Nephron progenitor cell (in vitro differentiated cells): ENCODE measurements around the gene LEPR.

ENCODE experiments used
- DNase-seq: peaks from one replicate; pipeline ENCODE4 v3.0.0; 2021
- H3K27ac Mint-ChIP-seq: 2 replicates; pipeline ENCODE4 v1.8.0; 2021; ENCODE audit warnings: mild to moderate bottlenecking, moderate library complexity, mixed read lengths
- H3K27me3 Mint-ChIP-seq: 2 replicates; pipeline ENCODE4 v1.8.0; 2021; ENCODE audit warnings: mild to moderate bottlenecking, low read depth, mixed read lengths; ENCODE audit not compliant: poor library complexity
- H3K36me3 Mint-ChIP-seq: 2 replicates; pipeline ENCODE4 v1.8.0; 2021; ENCODE audit warnings: low read depth, mixed read lengths
- H3K4me1 Mint-ChIP-seq: 2 replicates; pipeline ENCODE4 v1.8.0; 2021; ENCODE audit warnings: mixed read lengths
- H3K4me3 Mint-ChIP-seq: 2 replicates; pipeline ENCODE4 v1.8.0; 2021; ENCODE audit warnings: mild to moderate bottlenecking, moderate library complexity, mixed read lengths
- H3K9me3 Mint-ChIP-seq: 2 replicates; pipeline ENCODE4 v1.8.0; 2021; ENCODE audit warnings: mild to moderate bottlenecking, moderate library complexity, mixed read lengths
- CTCF ChIP-seq: fragments of 200-600 bp; sonication (generic); IDR thresholded peaks from 2 replicates; pipeline ENCODE4 v1.5.0; 2021; ENCODE audit warnings: antibody characterized with exemption

Gene LEPR

GRCh38 chr1:65421351-65422025 is 1.0 kb downstream of the LEPR start:
- Mint-ChIP-seq H3K4me3 (no peak overlapping the region), H3K27me3 (peaks cover 20% of the 10 kb centered on the region), H3K36me3 (peaks cover 26% of the 10 kb centered on the region), H3K27ac (no peak overlapping the region), H3K9me3 (peaks cover 9% of the 10 kb centered on the region), H3K4me1 (peaks cover 14% of the 10 kb centered on the region)
- no peak for TF ChIP-seq CTCF
- no peak for DNase-seq

- Mint-ChIP-seq H3K27me3 (peaks cover 15% of the 10 kb centered on the region), H3K4me3 (no peak overlapping the region), H3K36me3 (peaks cover 34% of the 10 kb centered on the region), H3K27ac (no peak overlapping the region), H3K9me3 (peaks cover 9% of the 10 kb centered on the region), H3K4me1 (peaks cover 14% of the 10 kb centered on the region)
- TF ChIP-seq CTCF, result no peak
- no peak for DNase-seq
Measured at GRCh38 chr1:65422241-65423203, 2.1 kb downstream of the LEPR start.

- peaks cover 10% of the 10 kb centered on the region for H3K4me1 Mint-ChIP-seq
- no peak for DNase-seq
- H3K27ac Mint-ChIP-seq, result no peak overlapping the region
- no peak overlapping the region for H3K4me3 Mint-ChIP-seq
- peaks cover 10% of the 10 kb centered on the region for H3K27me3 Mint-ChIP-seq
- H3K9me3 Mint-ChIP-seq, result no peaks in the 10 kb centered on the region
- H3K36me3 Mint-ChIP-seq, result peaks cover 39% of the 10 kb centered on the region
- no peak for TF ChIP-seq CTCF
Measured at GRCh38 chr1:65423884-65424572, 3.6 kb downstream of the LEPR start.

GRCh38 chr1:65424573-65424889 is 4.1 kb downstream of the LEPR start:
- H3K9me3 Mint-ChIP-seq, result no peaks in the 10 kb centered on the region

GRCh38 chr1:65425006-65425405 is 4.5 kb downstream of the LEPR start:
- DNase-seq, result no peak
- Mint-ChIP-seq H3K36me3 (peaks cover 42% of the 10 kb centered on the region), H3K9me3 (no peaks in the 10 kb centered on the region), H3K4me1 (peaks cover 4% of the 10 kb centered on the region), H3K27ac (no peak overlapping the region), H3K4me3 (no peak overlapping the region), H3K27me3 (peaks cover 10% of the 10 kb centered on the region)
- TF ChIP-seq CTCF, result no peak

More at GRCh38 chr1:65424573-65424889, 4.1 kb downstream of the LEPR start:
- no peak for TF ChIP-seq CTCF
- H3K27ac Mint-ChIP-seq, result no peak overlapping the region
- DNase-seq, result no peak
- H3K4me3 Mint-ChIP-seq, result no peak overlapping the region
- H3K27me3 Mint-ChIP-seq, result peaks cover 10% of the 10 kb centered on the region
- H3K36me3 Mint-ChIP-seq, result peaks cover 42% of the 10 kb centered on the region
- H3K4me1 Mint-ChIP-seq, result peaks cover 5% of the 10 kb centered on the region
